ENCODE data around the gene CDKAL1.

GRCh38 chr6:20599302-20600051 is 65.2 kb downstream of the CDKAL1 start:
- TF ChIP-seq CTCF (IDR thresholded peaks at IDR 0.05; ENCODE audit: low read length) (no peak), EZH2phosphoT487 (IDR thresholded peaks at IDR 0.05; ENCODE audit: low read length) (no peak), EZH2 (optimal IDR thresholded peaks at IDR 0.05; ENCODE audit: low read depth, low read length) (no peak)
